ENCODE measurements around the gene COPG1. TPM values are rescaled to one million over a fixed set of nuclear protein-coding genes. Genes with fewer than 3 reads are reported as not detected.

Gene COPG1
- total and polyA plus RNA-seq, 2 of the 13 experiments (the other 11 are each of a cell fraction or from before 2014, with no cell fraction given) = 98.6 to 166 TPM

DNA sequence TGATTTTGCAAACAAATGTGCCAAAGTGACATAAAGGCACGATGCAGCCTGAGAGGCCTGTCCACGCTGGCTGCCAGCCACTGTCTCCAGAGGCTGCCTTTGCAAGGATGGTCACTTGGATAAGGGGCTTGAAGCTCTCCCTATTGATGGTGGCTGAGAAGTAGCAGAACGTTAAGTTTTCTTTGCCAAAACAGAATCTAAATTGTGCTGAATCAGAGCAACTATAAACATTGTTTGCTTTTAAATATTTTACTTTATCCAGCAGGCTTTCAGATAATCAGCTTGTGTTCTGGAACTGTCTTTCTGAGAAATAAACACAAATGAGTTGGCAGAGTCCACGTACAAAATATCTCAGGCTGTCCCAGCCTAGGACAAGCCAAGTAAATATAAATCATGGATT is 41.9 kb upstream of the COPG1 start:
- intact Hi-C loops (cut with micrococcal nuclease; ENCODE audit: unreplicated experiment) = no loop called here
- Histone ChIP-seq H3K9me3 (ENCODE audit: low read length) (no peaks in the 10 kb centered on the region), H3K4me2 (ENCODE audit: low read depth, low read length) (no peak overlapping the region), H3K4me3 (replicated peaks in 1 of 3; ENCODE audit: insufficient read depth in 1 of 3, low read depth in 2 of 3, low read length in 3 of 3) (no peak overlapping the region), H3K27me3 (ENCODE audit: control insufficient read depth in 1 of 2, insufficient read depth in 2 of 2, low read length in 2 of 2) (no peaks in the 10 kb centered on the region), H4K20me1 (ENCODE audit: insufficient read depth, low read length) (no peaks in the 10 kb centered on the region; the same call in 1 of the 2 replicates), H2AFZ (ENCODE audit: low read length) (no peak overlapping the region), H3K9ac (ENCODE audit: insufficient read depth, low read depth, low read length) (no peak overlapping the region), H3K79me2 (ENCODE audit: insufficient read depth, low read length) (no peaks in the 10 kb centered on the region), H3K4me1 (ENCODE audit: insufficient read depth, low read length) (peaks cover 15% of the 10 kb centered on the region), H3K36me3 (replicated peaks in 1 of 2; ENCODE audit: control insufficient read depth in 1 of 2, insufficient read depth in 2 of 2, low read length in 2 of 2) (no peaks in the 10 kb centered on the region), H3K27ac (ENCODE audit: extremely low read length, insufficient read depth, low read length) (no peak overlapping the region)
- CTCF ChIA-PET (ENCODE audit: low intra/inter-chr PET ratio, low total read pairs) = no interaction called here
- POLR2A ChIA-PET = no interaction called here
- no peak for TF ChIP-seq NFE2L1 (CRISPR knock-in tag; IDR thresholded peaks at IDR 0.05; ENCODE audit: borderline replicate concordance)
- TF ChIP-seq CCDC6 (CRISPR knock-in tag; IDR thresholded peaks at IDR 0.05) = no peak
- TF ChIP-seq ZNF251 (CRISPR knock-in tag; IDR thresholded peaks at IDR 0.05) = no peak
- no peak for TF ChIP-seq AGO1 (IDR thresholded peaks at IDR 0.05; ENCODE audit: low read depth, low read length, poor library complexity, severe bottlenecking)
- TF ChIP-seq ZNF724P (CRISPR knock-in tag; IDR thresholded peaks at IDR 0.05; ENCODE audit: borderline replicate concordance) = no peak
- no peak for TF ChIP-seq ZBTB21 (CRISPR knock-in tag; IDR thresholded peaks at IDR 0.05)
- 32% methylated on average over 4 of the region's 4 CpGs for WGBS (ENCODE audit: low lambda C conversion rate)
- FAIRE-seq (no peak), DNase-seq (ENCODE audit: low spot score) (no peak), ATAC-seq (no peak)
- in situ Hi-C loops (cut with HindIII; ENCODE audit: extremely low pct_ligation_motif_present, low pct_unique_long_range_greater_than_20kb) = no loop called here
- BruUV-seq (replicated peaks) = no TSS peak

DNA sequence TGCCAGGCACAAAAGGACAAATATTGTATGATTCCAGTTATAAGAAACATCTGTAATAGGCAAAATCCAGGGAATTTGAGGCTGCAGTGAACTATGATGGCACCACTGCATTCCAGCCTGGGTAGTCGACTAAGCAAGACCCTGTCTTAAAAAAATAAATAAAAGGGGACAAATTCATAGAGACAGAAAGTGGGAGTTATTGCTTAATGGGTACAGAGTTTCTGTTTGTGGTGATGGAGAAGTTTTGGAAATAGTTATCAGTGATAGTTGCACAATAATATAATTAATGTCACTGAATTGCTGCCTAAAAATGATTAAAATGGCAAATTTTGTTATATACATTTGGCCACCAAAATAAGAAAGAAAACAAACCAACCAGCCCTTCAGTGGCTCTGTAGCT is 38.1 kb upstream of the COPG1 start:
- Histone ChIP-seq H3K27me3 (ENCODE audit: control insufficient read depth in 1 of 2, insufficient read depth in 2 of 2, low read length in 2 of 2) (0 out of 5 replicates have a peak, but pooled peaks cover 0 to 2% of the 10 kb centered on the region in 2 experiments), H3K79me2 (ENCODE audit: insufficient read depth, low read length) (no peaks in the 10 kb centered on the region), H3K4me3 (replicated peaks in 1 of 3; ENCODE audit: insufficient read depth in 1 of 3, low read depth in 2 of 3, low read length in 3 of 3) (peak overlapping the region in 1 of 3 experiments; percentile 65; a peak in 4 of 6 replicates), H4K20me1 (ENCODE audit: insufficient read depth, low read length) (no peaks in the 10 kb centered on the region), H3K36me3 (replicated peaks in 1 of 2; ENCODE audit: control insufficient read depth in 1 of 2, insufficient read depth in 2 of 2, low read length in 2 of 2) (no peaks in the 10 kb centered on the region), H2AFZ (ENCODE audit: low read length) (no peak overlapping the region), H3K4me2 (ENCODE audit: low read depth, low read length) (peak overlapping the region; percentile 76), H3K4me1 (ENCODE audit: insufficient read depth, low read length) (peaks cover 19% of the 10 kb centered on the region), H3K27ac (ENCODE audit: extremely low read length, insufficient read depth, low read length) (no peak overlapping the region), H3K9me3 (ENCODE audit: low read length) (no peaks in the 10 kb centered on the region), H3K9ac (ENCODE audit: insufficient read depth, low read depth, low read length) (0 out of 2 replicates have a peak overlapping the region, but pooled peaks have one; percentile 48)
- TF ChIP-seq HOXA9 (CRISPR knock-in tag; IDR thresholded peaks at IDR 0.05; ENCODE audit: borderline replicate concordance) (no peak), SNAPC2 (CRISPR knock-in tag; IDR thresholded peaks at IDR 0.05) (no peak), SIN3B (IDR thresholded peaks at IDR 0.05; ENCODE audit: low read length) (no peak), TCF12 (IDR thresholded peaks at IDR 0.05) (no peak), TCF12 (CRISPR knock-in tag; IDR thresholded peaks at IDR 0.05) (no peak), ZNF549 (CRISPR knock-in tag; IDR thresholded peaks at IDR 0.05) (no peak), CEBPB (IDR thresholded peaks at IDR 0.05; ENCODE audit: borderline replicate concordance, low read depth, low read length) (peak; percentile 11; the same call in 1 of the 2 replicates)
- intact Hi-C loops (cut with micrococcal nuclease; ENCODE audit: unreplicated experiment) (no loop called here), in situ Hi-C loops (cut with HindIII; ENCODE audit: extremely low pct_ligation_motif_present, low pct_unique_long_range_greater_than_20kb) (no loop called here)
- 6% methylated on average over 1 of the region's 1 CpG for WGBS (ENCODE audit: low lambda C conversion rate)
- ATAC-seq (no peak), DNase-seq (ENCODE audit: low spot score) (no peak), FAIRE-seq (no peak)
- POLR2A ChIA-PET = interaction anchor here (0.6 to 1.0 kb wide), 2 partner anchors 14 to 27 kb away, joined by 3 to 4 read pairs; partner anchors contain the start of gene CNBP
- CTCF ChIA-PET (ENCODE audit: low intra/inter-chr PET ratio, low total read pairs) = no interaction called here
- BruUV-seq (replicated peaks) = no TSS peak
